NK-92 treated with Interleukin-12 subunit alpha and Interleukin-12 subunit beta, amount 100 ng/mL, for 24 hours (cell line): ENCODE measurements around the gene KLC4.
A peak's percentile ranks its signal among the peaks of the same experiment; 100 is the strongest.
"Not testable (repeated sequence)": the region's sequence is repeated elsewhere in the genome, so short reads cannot be mapped to it uniquely, and the experiment has no call there.

ENCODE experiments used
- DNase-seq: peaks from one replicate; lab custom pipeline; 2025; lab: John Stamatoyannopoulos, UW

The KLC4 gene

GRCh38 chr6:43036712-43037111 lies 22.7 kb upstream of the KLC4 start:
- no peak for DNase-seq

- no peak for DNase-seq
Measured at GRCh38 chr6:43037197-43037596, 22.2 kb upstream of the KLC4 start.

GRCh38 chr6:43037706-43038105 lies 21.7 kb upstream of the KLC4 start:
- no peak for DNase-seq

- DNase-seq = no peak
Measured at GRCh38 chr6:43038727-43039126, 20.7 kb upstream of the KLC4 start.

- DNase-seq = no peak
Measured at GRCh38 chr6:43040542-43041257, 18.7 kb upstream of the KLC4 start.

- DNase-seq = not testable (repeated sequence)
Measured at GRCh38 chr6:43041475-43041874, 18.0 kb upstream of the KLC4 start.

- no peak for DNase-seq
Measured at GRCh38 chr6:43043310-43043709, 16.1 kb upstream of the KLC4 start.

- DNase-seq = no peak
Measured at GRCh38 chr6:43045371-43045930, 14.0 kb upstream of the KLC4 start.

- DNase-seq = no peak
Measured at GRCh38 chr6:43047998-43048397, 11.4 kb upstream of the KLC4 start.

- no peak for DNase-seq
Measured at GRCh38 chr6:43050981-43051380, 8.4 kb upstream of the KLC4 start.

- no peak for DNase-seq
Measured at GRCh38 chr6:43052225-43052841, 7.1 kb upstream of the KLC4 start.

GRCh38 chr6:43052842-43053544 lies 6.4 kb upstream of the KLC4 start:
- DNase-seq = no peak

- peak; percentile 84 for DNase-seq
Measured at GRCh38 chr6:43053545-43054205, 5.8 kb upstream of the KLC4 start, which contains the start of gene CUL7. Gene CUL7, minus strand, starts transcription at chr6:43053851. Its CDS starts 1,063 bp downstream, at chr6:43052788.

GRCh38 chr6:43054206-43054943 lies 5.1 kb upstream of the KLC4 start:
- no peak for DNase-seq

GRCh38 chr6:43055966-43056365 lies 3.5 kb upstream of the KLC4 start:
- DNase-seq = no peak

GRCh38 chr6:43058531-43058930 lies 900 bp upstream of the KLC4 start:
- no peak for DNase-seq

GRCh38 chr6:43060034-43060754 lies 763 bp downstream of the KLC4 start:
- DNase-seq = no peak

- DNase-seq = no peak
Measured at GRCh38 chr6:43060755-43061633, 1.6 kb downstream of the KLC4 start.

GRCh38 chr6:43061861-43062260 lies 2.4 kb downstream of the KLC4 start:
- DNase-seq = no peak

GRCh38 chr6:43062818-43063217 lies 3.4 kb downstream of the KLC4 start:
- DNase-seq = no peak
